ENCODE measurements around the gene PAX7. TPM values are rescaled to one million over a fixed set of nuclear protein-coding genes. Genes with fewer than 3 reads are reported as not detected.

Gene PAX7
- total RNA-seq, 4 donors from 2014 or later: not detected

DNA sequence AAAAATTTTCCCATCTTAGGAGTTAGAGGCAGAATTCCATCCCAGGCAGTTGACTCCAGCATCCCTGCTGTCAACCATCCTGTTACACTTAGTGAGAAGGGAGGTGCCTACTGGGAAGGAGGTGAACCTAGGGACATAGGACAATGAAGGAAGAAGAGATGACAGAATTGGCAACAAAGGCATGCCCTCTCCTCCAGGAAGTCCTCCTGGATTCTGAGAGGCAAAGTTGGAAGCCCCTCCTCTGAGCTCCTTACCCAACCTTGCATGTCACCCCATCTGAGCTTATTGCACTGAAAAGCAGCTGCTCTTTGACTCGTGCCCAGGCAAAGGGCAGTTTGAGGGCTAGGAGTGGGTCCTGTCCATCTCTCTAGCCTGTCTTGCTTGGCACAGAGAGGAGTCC is 66.9 kb downstream of the PAX7 start:
- no peak overlapping the region for H3K27ac ChIP-seq
- H3K9me3 ChIP-seq: no peaks in the 10 kb centered on the region
- H3K4me3 ChIP-seq: no peak overlapping the region
- WGBS, 2 donors: 67% methylated on average over 1 of the region's 1 CpG; no CpG with 5 or more reads in 1 of the 2 donors
- intact Hi-C loops (cut with DNase I): no loop called here
- TF ChIP-seq CTCF (IDR thresholded peaks at IDR 0.05): no peak
- TF ChIP-seq POLR2A (IDR thresholded peaks at IDR 0.05): no peak
- H3K27me3 ChIP-seq: peaks cover 0 to 99% (median 0%) of the 10 kb centered on the region in 4 donors
- no peaks in the 10 kb centered on the region for H3K36me3 ChIP-seq
- DNase-seq: no peak
- H3K4me1 ChIP-seq: no peaks in the 10 kb centered on the region

DNA sequence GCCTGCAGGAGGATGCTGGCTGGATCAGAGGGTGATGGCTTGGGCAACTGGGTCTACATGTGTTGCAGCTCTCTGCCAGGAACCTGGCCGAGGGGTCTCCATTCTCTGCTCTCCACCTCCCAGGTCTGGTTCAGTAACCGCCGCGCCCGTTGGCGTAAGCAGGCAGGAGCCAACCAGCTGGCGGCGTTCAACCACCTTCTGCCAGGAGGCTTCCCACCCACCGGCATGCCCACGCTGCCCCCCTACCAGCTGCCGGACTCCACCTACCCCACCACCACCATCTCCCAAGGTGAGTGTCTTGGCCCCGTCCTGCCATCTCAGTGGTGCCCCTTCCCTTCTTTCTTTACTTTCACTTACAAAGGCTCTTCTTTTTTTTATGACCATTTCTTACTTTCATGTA is 69.9 kb downstream of the PAX7 start:
- 73 to 93% methylated on average over 5 to 8 of the region's 12 CpGs for WGBS, 2 donors
- no peak for DNase-seq

DNA sequence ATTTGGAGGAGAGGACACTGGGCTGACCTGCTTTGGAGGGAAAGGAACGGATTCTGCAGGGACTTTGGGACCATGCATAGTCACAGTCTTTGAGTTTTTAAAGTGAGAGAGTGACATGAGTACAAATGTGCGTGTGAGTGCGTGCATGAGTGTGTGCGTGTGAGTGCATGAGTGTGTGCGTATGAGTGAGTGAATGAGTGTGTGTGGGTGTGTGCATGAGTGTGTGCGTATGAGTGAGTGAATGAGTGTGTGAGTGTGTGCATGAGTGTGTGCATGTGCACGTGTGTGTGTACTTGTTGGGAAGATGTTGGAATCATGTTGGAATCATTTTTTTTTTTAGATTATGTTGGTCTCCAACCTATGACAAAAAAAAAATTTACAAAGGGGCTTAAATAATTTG is 70.5 kb downstream of the PAX7 start:
- Histone ChIP-seq H3K27ac (no peak overlapping the region), H3K36me3 (no peaks in the 10 kb centered on the region), H3K27me3 (peaks cover 0 to 99% (median 0%) of the 10 kb centered on the region in 4 donors), H3K4me3 (no peak overlapping the region), H3K4me1 (no peaks in the 10 kb centered on the region), H3K9me3 (no peaks in the 10 kb centered on the region)
- WGBS, 2 donors: 71 to 75% methylated on average over 7 of the region's 7 CpGs
- no peak for DNase-seq
- TF ChIP-seq CTCF (IDR thresholded peaks at IDR 0.05): no peak
- TF ChIP-seq POLR2A (IDR thresholded peaks at IDR 0.05): no peak
- intact Hi-C loops (cut with DNase I): no loop called here

More for the DNA sequence above, 69.9 kb downstream of the PAX7 start:
- H3K27ac ChIP-seq: no peak overlapping the region
- no peak for TF ChIP-seq POLR2A (IDR thresholded peaks at IDR 0.05)
- TF ChIP-seq CTCF (IDR thresholded peaks at IDR 0.05): no peak
- H3K4me3 ChIP-seq: no peak overlapping the region
- no peaks in the 10 kb centered on the region for H3K36me3 ChIP-seq
- peaks cover 0 to 99% (median 0%) of the 10 kb centered on the region in 4 donors for H3K27me3 ChIP-seq
- no peaks in the 10 kb centered on the region for H3K4me1 ChIP-seq
- intact Hi-C loops (cut with DNase I): no loop called here
- no peaks in the 10 kb centered on the region for H3K9me3 ChIP-seq

DNA sequence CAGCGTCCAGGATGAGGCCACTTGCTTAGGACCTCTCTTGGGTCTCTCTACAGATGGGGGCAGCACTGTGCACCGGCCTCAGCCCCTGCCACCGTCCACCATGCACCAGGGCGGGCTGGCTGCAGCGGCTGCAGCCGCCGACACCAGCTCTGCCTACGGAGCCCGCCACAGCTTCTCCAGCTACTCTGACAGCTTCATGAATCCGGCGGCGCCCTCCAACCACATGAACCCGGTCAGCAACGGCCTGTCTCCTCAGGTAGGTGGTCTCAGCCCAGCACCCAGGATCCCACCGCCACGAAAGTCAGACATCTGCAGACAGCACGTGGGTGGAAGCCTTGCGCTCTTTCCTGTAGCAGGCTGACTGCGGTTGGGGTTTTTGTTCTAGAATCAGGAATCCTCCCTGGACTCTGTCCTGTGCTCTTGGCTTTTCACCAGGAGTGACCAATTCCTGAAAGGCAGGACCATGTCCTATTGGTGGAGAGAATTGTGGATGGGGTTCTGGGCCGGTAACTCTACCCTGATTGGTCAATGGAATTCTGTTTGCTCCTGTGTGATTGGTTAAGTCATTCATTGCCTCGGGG is 72.5 kb downstream of the PAX7 start:
- TF ChIP-seq CTCF (IDR thresholded peaks at IDR 0.05) (no peak), POLR2A (IDR thresholded peaks at IDR 0.05) (no peak)
- Histone ChIP-seq H3K9me3 (no peaks in the 10 kb centered on the region), H3K27ac (no peak overlapping the region), H3K27me3 (peaks cover 0 to 90% (median 0%) of the 10 kb centered on the region in 4 donors), H3K4me1 (no peaks in the 10 kb centered on the region), H3K36me3 (no peaks in the 10 kb centered on the region), H3K4me3 (no peak overlapping the region)
- DNase-seq: no peak
- intact Hi-C loops (cut with DNase I): no loop called here
- 31 to 46% methylated on average over 2 to 3 of the region's 21 CpGs for WGBS, 2 donors

DNA sequence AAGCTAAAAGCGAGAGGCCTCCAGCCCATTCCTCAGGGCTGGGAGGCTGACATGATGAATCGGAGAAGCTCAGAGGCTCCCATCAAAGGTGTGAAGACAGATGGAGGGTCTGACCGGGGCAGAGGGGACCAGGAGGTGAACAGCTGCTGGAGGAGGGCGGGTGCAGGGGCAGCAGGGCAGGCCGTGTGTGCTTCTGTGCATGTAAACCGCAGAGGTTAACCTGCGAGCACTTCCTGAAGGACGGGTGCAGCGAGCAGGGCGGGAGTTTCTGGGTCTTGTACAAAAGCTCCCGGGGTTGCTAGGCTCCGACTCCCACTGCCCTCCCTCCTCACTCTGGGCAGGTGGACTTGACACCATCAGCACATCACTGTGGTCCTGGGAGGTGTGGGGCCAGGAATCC is 75.2 kb downstream of the PAX7 start:
- Histone ChIP-seq H3K4me1 (no peaks in the 10 kb centered on the region), H3K9me3 (no peaks in the 10 kb centered on the region), H3K27ac (no peak overlapping the region), H3K27me3 (peaks cover 0 to 90% (median 0%) of the 10 kb centered on the region in 4 donors), H3K36me3 (no peaks in the 10 kb centered on the region), H3K4me3 (no peak overlapping the region)
- intact Hi-C loops (cut with DNase I): no loop called here
- DNase-seq: no peak
- 42% methylated on average over 12 of the region's 12 CpGs; no CpG with 5 or more reads in 1 of the 2 donors for WGBS, 2 donors
- TF ChIP-seq POLR2A (IDR thresholded peaks at IDR 0.05) (no peak), CTCF (IDR thresholded peaks at IDR 0.05) (no peak)
